Panc1 (cell line): ENCODE results near the gene TBC1D23. TPM values are rescaled to one million over a fixed set of nuclear protein-coding genes. Genes with fewer than 3 reads are reported as not detected.
"Not testable (repeated sequence)": the region's sequence is repeated elsewhere in the genome, so short reads cannot be mapped to it uniquely, and the experiment has no call there.

Experiments
- ATAC-seq: fragments of 200-7000 bp; cut with Tn5 transposase; 2 replicates; pipeline ENCODE4 v1.9.1; 2020; ENCODE audit warnings: mild to moderate bottlenecking, moderate library complexity
- BruUV-seq: library from RNA; stranded (reverse); fragments of 400-500 nt; replicated peaks from 2 replicates; lab custom pipeline; 2021; lab: Mats Ljungman, UMichigan
- CTCF ChIA-PET: fragments of 300-600 bp; sonication (Branson Sonifier 250); formaldehyde crosslinking; loops from one replicate; lab custom pipeline; 2022; ENCODE audit warnings: antibody characterized with exemption; lab: Charles Lee
- POLR2A ChIA-PET: fragments of 300-600 bp; sonication (Branson Sonifier 250); formaldehyde crosslinking; loops from one replicate; lab custom pipeline; 2022; ENCODE audit warnings: antibody characterized with exemption; lab: Charles Lee
- DNase-seq: peaks from one replicate; pipeline ENCODE4 v3.0.0-alpha.2; 2010; ENCODE audit warnings: low read depth, low spot score
- H3K27ac ChIP-seq: 2 replicates; pipeline ENCODE4 v1.5.1; 2011; ENCODE audit warnings: mild to moderate bottlenecking, low read length, inconsistent platforms
- H3K27me3 ChIP-seq: fragments of 200-500 bp; sonication (Bioruptor generic); 2 replicates; pipeline ENCODE4 v1.6.0; 2014; ENCODE audit warnings: low read length, inconsistent platforms; ENCODE audit not compliant: control insufficient read depth, insufficient read depth
- H3K36me3 ChIP-seq: fragments of 200-500 bp; sonication (Bioruptor generic); 2 replicates; pipeline ENCODE4 v1.5.1; 2014; ENCODE audit warnings: inconsistent platforms, mild to moderate bottlenecking, low read length, moderate library complexity; ENCODE audit not compliant: control insufficient read depth, insufficient read depth
- H3K4me1 ChIP-seq: 2 replicates; pipeline ENCODE4 v1.5.1; 2011; ENCODE audit warnings: inconsistent platforms, mild to moderate bottlenecking, low read length, moderate library complexity; ENCODE audit not compliant: control insufficient read depth, insufficient read depth
- H3K4me3 ChIP-seq, 2 experiments: 2 replicates each; pipeline ENCODE4 v1.5.1; 2011 to 2012; ENCODE audit warnings: low read depth in 2 of 2, low read length in 2 of 2, mild to moderate bottlenecking in 2 of 2, inconsistent platforms in 1 of 2, moderate library complexity in 1 of 2
- H3K9me3 ChIP-seq: fragments of 200-500 bp; sonication (Bioruptor generic); 2 replicates; pipeline ENCODE4 v1.5.1; 2014; ENCODE audit warnings: low read depth, mild to moderate bottlenecking, inconsistent platforms, low read length, moderate library complexity; ENCODE audit not compliant: control insufficient read depth, insufficient read depth
- POLR2AphosphoS5 ChIP-seq: IDR thresholded peaks from 2 replicates; pipeline ENCODE4 v1.6.1; 2012; ENCODE audit warnings: mild to moderate bottlenecking, low read depth, low read length, moderate library complexity
- SIN3A ChIP-seq: IDR thresholded peaks from 2 replicates; pipeline ENCODE4 v1.6.1; 2012; ENCODE audit warnings: low read depth, mild to moderate bottlenecking, low read length, moderate library complexity, borderline replicate concordance; ENCODE audit not compliant: insufficient read depth
- TCF7L2 ChIP-seq: IDR thresholded peaks from 2 replicates; pipeline ENCODE4 v1.6.1; 2011; ENCODE audit warnings: mild to moderate bottlenecking, low read depth, low read length, inconsistent platforms
- in situ Hi-C: cut with HindIII; loops from 2 replicates; pipeline ENCODE4 v1.10.0; 2016; ENCODE audit warnings: low sequenced_read_pairs, low pct_unique_long_range_greater_than_20kb
- intact Hi-C: fragments of 100-400 bp; cut with micrococcal nuclease; formaldehyde crosslinking; loops from one replicate; pipeline ENCODE4 v1.10.0; 2022; ENCODE audit not compliant: unreplicated experiment
- total RNA-seq: library from RNA; stranded (reverse); gene quantifications from one replicate; pipeline ENCODE4 v1.2.1, GENCODE V29; 2021; ENCODE audit not compliant: unreplicated experiment
- TF ChIP-seq, protein P1 (sequence below), 2 experiments: IDR thresholded peaks; 2 replicates each; pipeline ENCODE4 v1.6.1; 2011 to 2012; ENCODE audit warnings: low read depth in 2 of 2, control low read depth in 1 of 2, low read length in 1 of 2, mild to moderate bottlenecking in 1 of 2, moderate library complexity in 1 of 2; ENCODE audit not compliant: insufficient read depth in 1 of 2
- TF ChIP-seq, protein P2 (sequence below): fragments of 450-650 bp; IDR thresholded peaks from 2 replicates; pipeline ENCODE4 v1.5.1; 2017; ENCODE audit warnings: mild to moderate bottlenecking

The TBC1D23 gene
- total RNA-seq, 1 experiment from 2014 or later = 39.4 TPM

DNA sequence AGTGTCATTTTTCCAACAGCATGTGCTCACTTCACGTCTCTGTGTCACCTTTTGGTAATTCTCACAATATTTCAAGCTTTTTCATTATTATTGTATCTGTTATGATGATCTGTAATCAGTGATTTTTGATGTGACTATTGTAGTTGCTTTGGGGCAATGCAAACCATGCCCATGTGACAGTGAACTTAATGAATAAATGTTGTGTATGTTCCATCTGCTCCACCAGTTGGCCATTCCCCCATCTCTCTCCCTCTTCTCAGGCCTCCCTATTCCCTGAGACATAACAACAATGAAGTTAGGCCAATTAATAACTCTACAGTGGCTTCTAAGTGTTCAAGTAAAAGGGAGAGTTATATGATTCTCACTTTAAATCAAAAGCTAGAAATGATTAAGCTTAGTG is 32.5 kb upstream of the TBC1D23 start:
- no peaks in the 10 kb centered on the region for H3K9me3 ChIP-seq
- no peak overlapping the region for H3K27ac ChIP-seq
- DNase-seq (no peak), ATAC-seq (no peak)
- no TSS peak for BruUV-seq
- H3K27me3 ChIP-seq = no peaks in the 10 kb centered on the region
- CTCF ChIA-PET = no interaction called here
- POLR2A ChIA-PET = no interaction called here
- no peaks in the 10 kb centered on the region for H3K36me3 ChIP-seq
- TF ChIP-seq POLR2AphosphoS5 (no peak), SIN3A (no peak), TCF7L2 (no peak)
- TF ChIP-seq, protein P1, sequence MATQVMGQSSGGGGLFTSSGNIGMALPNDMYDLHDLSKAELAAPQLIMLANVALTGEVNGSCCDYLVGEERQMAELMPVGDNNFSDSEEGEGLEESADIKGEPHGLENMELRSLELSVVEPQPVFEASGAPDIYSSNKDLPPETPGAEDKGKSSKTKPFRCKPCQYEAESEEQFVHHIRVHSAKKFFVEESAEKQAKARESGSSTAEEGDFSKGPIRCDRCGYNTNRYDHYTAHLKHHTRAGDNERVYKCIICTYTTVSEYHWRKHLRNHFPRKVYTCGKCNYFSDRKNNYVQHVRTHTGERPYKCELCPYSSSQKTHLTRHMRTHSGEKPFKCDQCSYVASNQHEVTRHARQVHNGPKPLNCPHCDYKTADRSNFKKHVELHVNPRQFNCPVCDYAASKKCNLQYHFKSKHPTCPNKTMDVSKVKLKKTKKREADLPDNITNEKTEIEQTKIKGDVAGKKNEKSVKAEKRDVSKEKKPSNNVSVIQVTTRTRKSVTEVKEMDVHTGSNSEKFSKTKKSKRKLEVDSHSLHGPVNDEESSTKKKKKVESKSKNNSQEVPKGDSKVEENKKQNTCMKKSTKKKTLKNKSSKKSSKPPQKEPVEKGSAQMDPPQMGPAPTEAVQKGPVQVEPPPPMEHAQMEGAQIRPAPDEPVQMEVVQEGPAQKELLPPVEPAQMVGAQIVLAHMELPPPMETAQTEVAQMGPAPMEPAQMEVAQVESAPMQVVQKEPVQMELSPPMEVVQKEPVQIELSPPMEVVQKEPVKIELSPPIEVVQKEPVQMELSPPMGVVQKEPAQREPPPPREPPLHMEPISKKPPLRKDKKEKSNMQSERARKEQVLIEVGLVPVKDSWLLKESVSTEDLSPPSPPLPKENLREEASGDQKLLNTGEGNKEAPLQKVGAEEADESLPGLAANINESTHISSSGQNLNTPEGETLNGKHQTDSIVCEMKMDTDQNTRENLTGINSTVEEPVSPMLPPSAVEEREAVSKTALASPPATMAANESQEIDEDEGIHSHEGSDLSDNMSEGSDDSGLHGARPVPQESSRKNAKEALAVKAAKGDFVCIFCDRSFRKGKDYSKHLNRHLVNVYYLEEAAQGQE (IDR thresholded peaks at IDR 0.05; ENCODE audit: insufficient read depth in 1 of 2, low read depth in 2 of 2, low read length in 1 of 2) = no peak
- TF ChIP-seq, protein P2, sequence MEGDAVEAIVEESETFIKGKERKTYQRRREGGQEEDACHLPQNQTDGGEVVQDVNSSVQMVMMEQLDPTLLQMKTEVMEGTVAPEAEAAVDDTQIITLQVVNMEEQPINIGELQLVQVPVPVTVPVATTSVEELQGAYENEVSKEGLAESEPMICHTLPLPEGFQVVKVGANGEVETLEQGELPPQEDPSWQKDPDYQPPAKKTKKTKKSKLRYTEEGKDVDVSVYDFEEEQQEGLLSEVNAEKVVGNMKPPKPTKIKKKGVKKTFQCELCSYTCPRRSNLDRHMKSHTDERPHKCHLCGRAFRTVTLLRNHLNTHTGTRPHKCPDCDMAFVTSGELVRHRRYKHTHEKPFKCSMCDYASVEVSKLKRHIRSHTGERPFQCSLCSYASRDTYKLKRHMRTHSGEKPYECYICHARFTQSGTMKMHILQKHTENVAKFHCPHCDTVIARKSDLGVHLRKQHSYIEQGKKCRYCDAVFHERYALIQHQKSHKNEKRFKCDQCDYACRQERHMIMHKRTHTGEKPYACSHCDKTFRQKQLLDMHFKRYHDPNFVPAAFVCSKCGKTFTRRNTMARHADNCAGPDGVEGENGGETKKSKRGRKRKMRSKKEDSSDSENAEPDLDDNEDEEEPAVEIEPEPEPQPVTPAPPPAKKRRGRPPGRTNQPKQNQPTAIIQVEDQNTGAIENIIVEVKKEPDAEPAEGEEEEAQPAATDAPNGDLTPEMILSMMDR = no peak
- in situ Hi-C loops (no loop called here), intact Hi-C loops (no loop called here)
- no peak overlapping the region for H3K4me3 ChIP-seq
- no peaks in the 10 kb centered on the region for H3K4me1 ChIP-seq

DNA sequence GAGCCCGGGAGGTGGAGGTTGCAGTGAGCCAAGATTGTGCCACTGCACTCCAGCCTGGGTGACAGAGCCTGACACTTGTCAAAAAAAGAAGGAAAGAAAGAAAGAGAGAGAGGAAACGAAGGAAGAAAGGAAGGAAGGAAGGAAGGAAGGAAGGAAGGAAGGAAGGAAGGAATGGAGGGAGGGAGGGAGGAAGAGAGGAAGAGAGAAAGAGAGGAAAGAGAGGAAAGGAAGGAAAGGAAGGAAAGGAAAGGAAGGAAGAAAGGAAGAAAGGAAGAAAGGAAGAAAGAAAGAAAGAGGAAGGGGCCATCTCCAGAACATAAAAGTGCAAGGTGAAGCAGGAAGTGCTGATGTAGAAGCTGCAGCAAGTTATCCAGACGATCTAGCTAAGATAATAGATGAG is 31.6 kb upstream of the TBC1D23 start:
- DNase-seq, in situ Hi-C loops, H3K9me3 ChIP-seq, H3K27ac ChIP-seq, H3K4me1 ChIP-seq, BruUV-seq, H3K4me3 ChIP-seq, H3K36me3 ChIP-seq, intact Hi-C loops, H3K27me3 ChIP-seq, ATAC-seq: not testable (repeated sequence)
- CTCF ChIA-PET = interaction anchor here (0.7 kb wide), 1 partner anchor 141 kb away, joined by 3 read pairs; no protein-coding TSS in a partner anchor
- POLR2A ChIA-PET = interaction anchor here (0.6 kb wide), 1 partner anchor 196 kb away, joined by 4 read pairs; no protein-coding TSS in a partner anchor

DNA sequence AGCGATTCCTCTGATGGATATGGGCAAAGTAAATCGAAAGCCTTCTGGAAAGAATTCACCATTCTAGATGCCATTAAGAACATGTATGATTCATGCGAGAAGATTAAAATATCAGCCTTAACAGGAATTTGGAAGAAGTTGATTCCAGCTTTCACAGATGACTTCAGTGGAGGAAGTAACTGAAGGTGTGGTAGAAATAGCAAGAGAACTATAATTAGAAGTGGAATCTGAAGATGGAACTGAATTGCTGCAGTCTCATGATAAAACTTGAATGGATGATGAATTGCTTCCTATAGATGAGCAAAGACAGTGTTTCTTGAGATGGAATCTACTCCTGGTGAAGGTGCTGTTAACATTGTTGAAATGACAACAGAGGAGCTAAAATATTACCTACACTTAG is 30.1 kb upstream of the TBC1D23 start:
- H3K27me3 ChIP-seq = no peaks in the 10 kb centered on the region
- ChIA-PET POLR2A (no interaction called here), CTCF (no interaction called here)
- in situ Hi-C loops = no loop called here
- DNase-seq (no peak), ATAC-seq (no peak)
- BruUV-seq = no TSS peak
- intact Hi-C loops = no loop called here
- H3K9me3 ChIP-seq = no peaks in the 10 kb centered on the region
- no peaks in the 10 kb centered on the region for H3K36me3 ChIP-seq
- H3K27ac ChIP-seq = no peak overlapping the region
- TF ChIP-seq SIN3A (no peak), TCF7L2 (no peak), POLR2AphosphoS5 (no peak)
- TF ChIP-seq, protein P2 = no peak
- TF ChIP-seq, protein P1 (IDR thresholded peaks at IDR 0.05; ENCODE audit: insufficient read depth in 1 of 2, low read depth in 2 of 2, low read length in 1 of 2) = no peak
- H3K4me3 ChIP-seq = no peak overlapping the region
- no peaks in the 10 kb centered on the region for H3K4me1 ChIP-seq
